Neutrophil (primary cell): Measurements from ENCODE around the gene TMEM135.

ENCODE experiments used
- H3K27ac ChIP-seq: fragments of 200-600 bp; sonication (generic); 2 replicates; pipeline ENCODE4 v1.5.1; 2016; ENCODE audit warnings: mild to moderate bottlenecking, moderate library complexity
- H3K27me3 ChIP-seq: fragments of 200-600 bp; sonication (generic); 2 replicates; pipeline ENCODE4 v1.6.0; 2016; ENCODE audit warnings: mild to moderate bottlenecking
- H3K36me3 ChIP-seq: fragments of 200-600 bp; sonication (generic); 2 replicates; pipeline ENCODE4 v1.5.1; 2017
- H3K4me1 ChIP-seq, 2 experiments: fragments of 200-600 bp in 1 of 2; sonication (generic) in 1 of 2; 1 replicate in 1 of 2; 2 replicates in 1 of 2; pipeline versions ENCODE4 v1.5.1 to v1.6.1; 2013 to 2016; ENCODE audit warnings: low read depth in 1 of 2, low read length in 1 of 2, mild to moderate bottlenecking in 1 of 2, moderate library complexity in 1 of 2; ENCODE audit not compliant: control insufficient read depth in 1 of 2, insufficient read depth in 1 of 2
- H3K4me3 ChIP-seq, 2 experiments: fragments of 200-600 bp in 1 of 2; sonication (generic) in 1 of 2; 1 replicate in 1 of 2; 2 replicates in 1 of 2; pipeline ENCODE4 v1.5.1; 2013 to 2016; ENCODE audit warnings: low read depth in 1 of 2, low read length in 1 of 2, mild to moderate bottlenecking in 1 of 2, moderate library complexity in 1 of 2
- H3K9me3 ChIP-seq: fragments of 200-600 bp; sonication (generic); 2 replicates; pipeline ENCODE4 v1.5.1; 2016
- CTCF ChIP-seq: fragments of 200-600 bp; sonication (generic); IDR thresholded peaks from 2 replicates; pipeline ENCODE4 v1.5.1; 2016; ENCODE audit warnings: antibody characterized with exemption

TMEM135 gene

GRCh38 chr11:87228820-87229219, 191.1 kb downstream of the TMEM135 start:
- Histone ChIP-seq H3K27me3 (no peaks in the 10 kb centered on the region), H3K9me3 (no peaks in the 10 kb centered on the region), H3K27ac (no peak overlapping the region), H3K4me3 (no peak overlapping the region), H3K4me1 (no peaks in the 10 kb centered on the region), H3K36me3 (no peaks in the 10 kb centered on the region)
- TF ChIP-seq CTCF = no peak

- Histone ChIP-seq H3K27ac (no peak overlapping the region), H3K4me3 (no peak overlapping the region), H3K4me1 (no peaks in the 10 kb centered on the region), H3K9me3 (no peaks in the 10 kb centered on the region), H3K27me3 (no peaks in the 10 kb centered on the region), H3K36me3 (no peaks in the 10 kb centered on the region)
- no peak for TF ChIP-seq CTCF
These were observed 193.3 kb downstream of the TMEM135 start for GRCh38 chr11:87230995-87231394.

GRCh38 chr11:87232320-87232719, 194.6 kb downstream of the TMEM135 start:
- Histone ChIP-seq H3K4me1 (no peaks in the 10 kb centered on the region), H3K36me3 (no peaks in the 10 kb centered on the region), H3K9me3 (no peaks in the 10 kb centered on the region), H3K27me3 (no peaks in the 10 kb centered on the region), H3K27ac (no peak overlapping the region), H3K4me3 (no peak overlapping the region)
- no peak for TF ChIP-seq CTCF

GRCh38 chr11:87235366-87235765, 197.6 kb downstream of the TMEM135 start:
- Histone ChIP-seq H3K27me3 (no peaks in the 10 kb centered on the region), H3K27ac (no peak overlapping the region), H3K36me3 (no peaks in the 10 kb centered on the region), H3K9me3 (no peaks in the 10 kb centered on the region), H3K4me3 (no peak overlapping the region), H3K4me1 (no peaks in the 10 kb centered on the region)
- no peak for TF ChIP-seq CTCF

- no peaks in the 10 kb centered on the region for H3K4me1 ChIP-seq
- no peaks in the 10 kb centered on the region for H3K9me3 ChIP-seq
- H3K27me3 ChIP-seq = no peaks in the 10 kb centered on the region
- no peak overlapping the region for H3K4me3 ChIP-seq
- H3K27ac ChIP-seq = no peak overlapping the region
- no peaks in the 10 kb centered on the region for H3K36me3 ChIP-seq
- TF ChIP-seq CTCF = no peak
These were observed 198.6 kb downstream of the TMEM135 start for GRCh38 chr11:87236368-87236767.

- Histone ChIP-seq H3K36me3 (no peaks in the 10 kb centered on the region), H3K27me3 (no peaks in the 10 kb centered on the region), H3K4me3 (no peak overlapping the region), H3K27ac (no peak overlapping the region), H3K9me3 (no peaks in the 10 kb centered on the region), H3K4me1 (no peaks in the 10 kb centered on the region)
- TF ChIP-seq CTCF = no peak
These were observed 201.3 kb downstream of the TMEM135 start for GRCh38 chr11:87239001-87239400.
